GM12892 (cell line): Measurements from ENCODE around the gene E2F3.
"Not testable (repeated sequence)": the region's sequence is repeated elsewhere in the genome, so short reads cannot be mapped to it uniquely, and the experiment has no call there.

Experiments used
- DNase-seq: peaks from one replicate; pipeline ENCODE4 v3.0.0; 2011; ENCODE audit not compliant: insufficient read length
- FAIRE-seq: peaks from 2 replicates; lab custom pipeline; 2011; peaks lifted over from hg19 to GRCh38; lab: Jason Lieb, UNC
- POLR2A ChIP-seq: IDR thresholded peaks from 2 replicates; pipeline ENCODE4 v1.6.1; 2011; ENCODE audit warnings: low read depth, low read length, control low read depth
- POLR2AphosphoS5 ChIP-seq: IDR thresholded peaks from 2 replicates; pipeline ENCODE4 v1.6.1; 2011; ENCODE audit warnings: low read depth, low read length, control low read depth
- TAF1 ChIP-seq: IDR thresholded peaks from 2 replicates; pipeline ENCODE4 v1.6.1; 2011; ENCODE audit warnings: low read depth, mild to moderate bottlenecking, control low read depth, low read length, borderline replicate concordance

The E2F3 gene

DNA sequence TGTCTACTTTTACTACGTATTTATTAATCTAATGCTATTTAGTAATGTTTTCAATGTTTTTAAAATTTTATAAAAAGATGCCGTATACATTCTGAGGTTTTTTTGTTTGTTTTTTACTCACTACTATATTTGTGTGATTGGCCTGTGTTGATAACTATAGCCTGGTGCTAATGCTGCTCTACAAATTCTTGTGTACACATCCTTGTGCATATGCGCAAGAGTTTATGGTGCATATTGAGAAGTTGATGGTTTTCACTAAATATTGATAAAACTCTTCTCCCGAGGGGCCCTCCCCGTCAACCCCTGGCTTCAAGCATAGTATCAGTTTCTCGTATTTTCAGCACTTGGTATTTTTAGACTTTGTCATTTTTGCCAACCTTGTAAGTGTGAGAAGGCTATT lies 59.9 kb downstream of the E2F3 start:
- TF ChIP-seq POLR2AphosphoS5 (no peak), POLR2A (no peak), TAF1 (no peak)
- FAIRE-seq (no peak), DNase-seq (no peak)

DNA sequence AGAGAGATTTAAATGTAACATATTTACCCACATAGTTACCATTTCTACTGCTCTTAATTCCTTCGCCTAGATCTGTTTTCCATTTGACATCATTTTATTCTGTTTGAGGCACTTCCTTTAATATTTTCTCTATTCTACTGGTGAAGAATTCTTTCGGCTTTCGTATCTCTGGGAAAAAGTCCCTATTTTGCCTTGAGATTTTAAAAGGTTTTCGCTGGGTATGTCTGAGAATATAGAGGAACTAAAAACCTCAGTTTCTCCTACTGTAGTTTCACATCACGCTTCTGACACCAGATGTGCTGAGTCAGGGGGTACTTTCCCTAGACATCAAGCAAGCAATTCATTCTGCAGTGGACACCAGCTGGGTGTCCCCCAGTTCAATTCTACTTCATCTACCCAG lies 61.7 kb downstream of the E2F3 start:
- peak; percentile 83 for FAIRE-seq
- TF ChIP-seq POLR2A: no peak
- no peak for TF ChIP-seq TAF1
- TF ChIP-seq POLR2AphosphoS5: no peak
- DNase-seq: no peak

DNA sequence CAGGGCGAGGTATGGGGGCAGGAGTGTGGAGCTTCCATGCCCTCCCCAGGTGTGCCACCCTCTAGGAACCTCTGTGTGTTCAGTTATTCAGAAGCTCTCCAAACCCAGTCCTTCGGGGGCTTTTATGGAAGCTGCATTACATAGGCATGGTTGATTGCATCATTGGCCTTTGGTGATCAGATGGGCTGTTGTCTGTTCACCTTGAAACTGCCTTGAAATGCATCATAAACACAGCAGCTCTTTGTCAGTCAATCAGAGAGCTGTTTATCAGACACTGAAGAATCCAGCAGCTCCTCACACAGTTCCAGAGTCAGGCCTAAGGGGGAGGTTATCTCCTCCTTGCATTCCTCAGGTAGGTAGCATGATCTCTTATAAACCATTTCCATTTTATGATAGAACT lies 62.4 kb downstream of the E2F3 start:
- DNase-seq: no peak
- FAIRE-seq: no peak
- no peak for TF ChIP-seq POLR2A
- no peak for TF ChIP-seq POLR2AphosphoS5

DNA sequence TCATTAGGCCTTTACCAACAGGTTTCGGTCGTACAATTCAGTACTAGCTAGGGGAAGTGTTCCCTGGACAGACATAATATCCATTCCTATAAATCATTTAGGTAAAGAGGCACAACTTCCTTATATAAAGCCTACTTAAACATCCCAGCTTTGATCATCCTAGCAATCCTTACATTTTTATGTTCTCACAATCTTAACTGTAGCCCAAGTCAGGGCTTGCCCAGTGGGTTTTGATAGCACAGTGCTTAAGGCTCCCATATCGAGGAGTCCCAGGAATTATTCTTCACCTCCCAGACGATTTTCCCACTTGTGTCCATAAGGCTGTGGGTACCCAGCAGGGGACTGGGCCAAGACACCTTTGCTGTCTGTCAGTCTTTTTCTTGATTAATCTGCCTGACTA lies 63.2 kb downstream of the E2F3 start:
- FAIRE-seq: no peak
- no peak for DNase-seq
- no peak for TF ChIP-seq POLR2A

DNA sequence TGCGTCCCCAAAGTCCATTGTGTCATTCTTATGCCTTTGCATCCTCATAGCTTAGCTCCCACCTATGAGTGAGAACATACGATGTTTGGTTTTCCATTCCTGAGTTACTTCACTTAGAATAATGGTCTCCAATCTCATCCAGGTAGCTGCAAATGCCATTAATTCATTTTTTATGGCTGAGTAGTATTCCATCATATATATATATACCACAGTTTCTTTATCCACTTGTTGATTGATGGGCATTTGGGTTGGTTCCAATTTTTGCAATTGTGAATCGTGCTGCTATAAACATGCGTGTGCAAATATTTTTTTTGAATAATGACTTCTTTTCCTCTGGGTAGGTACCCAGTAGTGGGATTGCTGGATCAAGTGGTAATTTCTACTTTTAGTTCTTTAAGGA lies 63.9 kb downstream of the E2F3 start:
- not testable (repeated sequence) for DNase-seq, FAIRE-seq

DNA sequence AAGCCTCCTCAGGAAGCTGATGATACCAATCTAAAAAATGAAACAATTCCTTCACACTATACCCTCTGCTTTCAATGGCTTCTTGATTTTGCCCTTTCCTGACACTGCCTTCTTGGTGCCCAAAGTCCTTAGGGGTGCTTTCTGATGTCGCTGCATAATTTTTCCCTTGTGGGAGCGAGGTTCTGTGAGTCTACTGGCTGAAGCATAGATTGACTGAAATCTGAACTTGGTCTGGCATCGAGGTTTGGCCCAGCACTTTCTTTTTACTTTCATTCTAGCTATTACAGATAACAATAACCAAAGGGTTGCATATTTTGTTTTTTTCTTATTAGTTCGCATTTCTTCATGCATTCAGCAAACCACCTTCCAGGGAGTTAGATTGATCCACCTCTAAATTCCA lies 65.8 kb downstream of the E2F3 start:
- DNase-seq: no peak
- FAIRE-seq: no peak
- TF ChIP-seq POLR2A (no peak), TAF1 (no peak), POLR2AphosphoS5 (no peak)

DNA sequence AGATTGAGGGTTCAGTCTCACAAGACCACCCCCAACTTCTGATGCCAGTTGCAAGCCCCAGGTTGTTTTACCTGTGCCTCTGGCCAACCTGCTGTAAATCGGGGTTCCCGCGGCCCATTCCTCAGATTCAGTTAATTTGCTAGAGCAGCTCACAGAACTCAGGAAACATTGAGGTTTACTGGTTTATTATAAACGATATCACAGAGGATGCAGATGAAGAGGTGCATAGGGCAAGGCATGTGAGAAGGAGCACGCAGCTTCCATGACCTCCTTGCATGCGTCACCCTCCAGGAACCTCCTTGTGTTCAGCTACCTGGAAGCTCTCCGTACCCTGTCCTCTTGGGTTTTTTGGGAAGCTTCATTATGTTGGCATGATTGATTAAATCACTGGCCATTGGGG lies 66.5 kb downstream of the E2F3 start:
- TF ChIP-seq POLR2A (no peak), TAF1 (no peak), POLR2AphosphoS5 (no peak)
- no peak for DNase-seq
- FAIRE-seq: no peak

DNA sequence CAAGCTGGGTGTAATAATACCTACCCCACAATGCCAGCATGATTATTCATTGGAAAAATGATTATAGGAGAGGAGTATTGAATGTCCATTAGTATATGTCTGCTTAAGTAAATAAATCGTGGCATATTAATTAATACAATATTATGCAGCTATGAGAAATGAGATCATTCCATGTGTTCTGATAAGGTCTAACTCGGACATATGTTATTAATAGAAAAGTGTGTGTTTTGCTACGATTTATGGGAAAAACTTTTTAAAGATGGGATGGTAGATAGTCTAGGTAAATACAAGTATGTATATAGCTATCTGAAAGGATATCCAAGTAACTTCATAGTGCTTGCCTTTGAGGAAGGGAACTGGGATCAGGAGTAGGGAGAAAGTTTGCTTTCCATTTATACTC lies 71.1 kb downstream of the E2F3 start:
- TF ChIP-seq POLR2AphosphoS5 (no peak), POLR2A (no peak), TAF1 (no peak)
- FAIRE-seq (no peak), DNase-seq (no peak)

DNA sequence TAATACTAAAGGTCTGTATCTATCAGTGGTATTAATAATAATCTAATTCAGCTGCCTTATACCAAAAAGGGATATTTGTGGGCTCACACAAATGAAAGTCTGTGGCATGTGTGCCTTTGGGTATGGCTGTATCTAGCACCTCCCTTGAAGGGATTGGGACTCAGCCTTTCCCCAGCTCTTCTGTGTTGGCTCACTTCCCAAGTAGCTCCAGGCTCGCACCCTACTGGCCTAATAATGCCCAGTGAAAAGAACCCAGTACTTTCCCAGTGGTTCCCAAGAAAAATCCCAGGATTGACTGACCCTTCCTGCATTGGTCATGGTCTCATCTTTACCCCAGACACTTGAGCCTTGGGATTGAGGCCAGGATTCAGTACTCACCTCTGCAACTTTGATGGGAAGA lies 71.8 kb downstream of the E2F3 start:
- no peak for DNase-seq
- TF ChIP-seq POLR2A (no peak), TAF1 (no peak), POLR2AphosphoS5 (no peak)
- FAIRE-seq: no peak

DNA sequence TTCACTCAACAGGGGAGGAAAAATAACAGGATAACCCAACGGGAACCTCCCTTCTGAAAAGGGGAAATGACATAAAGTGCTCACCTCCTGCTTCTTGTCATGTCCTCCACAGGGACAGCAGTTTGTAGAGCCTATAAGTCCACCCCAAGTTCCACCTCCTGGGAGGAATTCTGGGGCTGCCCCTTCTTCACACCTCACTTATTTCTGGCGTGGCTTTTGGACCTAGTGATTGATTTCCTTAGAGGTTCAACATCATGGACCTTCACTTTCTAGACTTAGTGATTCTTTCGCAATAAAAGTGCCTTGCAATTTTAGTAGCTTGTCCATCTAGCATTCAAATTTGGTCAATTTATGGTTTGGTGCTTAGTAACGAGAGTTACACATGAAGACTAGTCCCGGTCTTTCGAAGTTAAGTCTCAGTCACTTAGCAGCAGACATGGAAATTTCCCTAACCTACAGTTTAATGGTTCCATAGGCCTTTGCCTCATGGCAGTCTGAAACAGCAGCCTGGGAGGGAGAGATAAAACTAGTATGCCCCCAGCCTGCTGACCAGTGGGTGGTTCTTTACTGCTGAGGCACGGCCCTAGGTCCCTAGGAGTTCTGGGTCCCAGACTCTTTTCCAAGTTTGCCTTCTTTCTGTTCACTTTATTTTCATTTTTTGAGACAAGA lies 73.3 kb downstream of the E2F3 start:
- TF ChIP-seq POLR2A: no peak
- no peak for TF ChIP-seq TAF1
- TF ChIP-seq POLR2AphosphoS5: no peak
- no peak for FAIRE-seq
- DNase-seq: no peak

DNA sequence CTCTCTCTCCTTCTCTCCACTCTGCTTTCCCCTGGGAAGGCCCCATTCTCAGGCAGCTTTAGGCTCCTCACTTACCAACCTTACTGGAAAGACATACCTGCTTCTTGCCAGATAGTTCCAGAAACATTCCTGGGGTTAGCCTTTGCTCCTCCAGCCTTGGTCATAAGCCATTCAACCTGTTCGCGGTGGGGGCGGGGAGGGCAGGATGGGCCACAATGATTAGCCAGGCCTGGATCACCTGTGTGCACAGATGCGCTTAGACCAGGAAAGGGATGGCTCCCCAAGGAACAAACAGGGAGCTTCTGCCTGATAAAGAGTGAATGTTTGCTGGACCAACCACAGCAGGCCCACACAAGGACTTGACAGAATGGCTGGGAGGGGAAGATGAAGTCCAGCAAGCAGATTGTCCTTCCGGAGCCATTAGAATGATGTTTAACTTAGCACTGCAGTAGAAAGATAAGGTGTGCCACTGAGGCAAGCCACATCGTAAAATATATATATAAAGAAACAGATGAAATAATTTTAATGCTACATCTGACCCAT lies 74.9 kb downstream of the E2F3 start:
- TF ChIP-seq POLR2A (no peak), POLR2AphosphoS5 (no peak), TAF1 (no peak)
- DNase-seq (no peak), FAIRE-seq (no peak)

DNA sequence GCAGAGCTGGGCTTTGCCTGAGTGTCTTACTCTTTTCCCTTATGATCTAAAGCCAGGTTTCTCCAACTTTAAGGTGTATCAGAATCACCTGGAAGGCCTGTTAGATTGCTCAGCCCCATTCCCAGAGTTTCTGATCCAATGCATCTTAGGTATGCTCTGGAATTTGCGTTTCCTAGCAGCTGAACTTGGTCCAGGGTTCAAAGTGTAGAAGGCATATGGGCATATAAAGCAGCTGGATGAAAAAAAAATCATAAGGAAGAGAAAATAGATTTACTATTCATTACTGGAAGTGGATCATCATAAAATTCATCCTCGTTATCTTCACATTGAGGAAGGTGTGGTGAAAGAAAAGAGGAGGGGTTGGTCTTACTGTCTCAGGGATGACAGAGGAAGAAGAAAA lies 75.8 kb downstream of the E2F3 start:
- FAIRE-seq: no peak
- no peak for DNase-seq
- no peak for TF ChIP-seq TAF1
- TF ChIP-seq POLR2A: no peak
- TF ChIP-seq POLR2AphosphoS5: no peak

DNA sequence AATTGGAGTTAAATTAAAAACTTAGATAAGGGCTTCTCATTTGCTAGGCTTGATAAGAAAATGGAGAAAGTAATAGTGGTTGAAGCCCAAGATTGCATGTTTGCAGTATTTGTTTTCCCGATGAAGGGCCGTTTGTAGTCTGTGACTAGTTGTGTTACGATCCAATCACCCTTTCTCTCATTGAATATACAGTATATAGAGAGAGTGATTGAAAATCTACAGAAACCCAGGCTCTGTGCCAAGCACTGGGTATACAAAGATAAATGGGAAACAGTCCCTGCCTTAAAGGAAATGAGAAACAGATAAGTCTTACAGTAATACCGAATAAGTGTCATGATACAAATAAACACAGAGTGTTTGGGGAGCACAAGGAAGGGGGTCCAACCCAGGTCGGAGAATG lies 77.4 kb downstream of the E2F3 start:
- FAIRE-seq (no peak), DNase-seq (no peak)
- no peak for TF ChIP-seq POLR2A
- TF ChIP-seq POLR2AphosphoS5: no peak
- no peak for TF ChIP-seq TAF1
